Aorta (tissue), 5 donors: ENCODE data around the gene ATP6V0E1. TPM values are rescaled to one million over a fixed set of nuclear protein-coding genes. Genes with fewer than 3 reads are reported as not detected.

ENCODE experiments used
- ATAC-seq: fragments of 200-7000 bp; cut with Tn5 transposase; one replicate; pipeline ENCODE4 v1.9.1; 2022; ENCODE audit warnings: moderate library complexity; ENCODE audit not compliant: low FRiP score
- DNase-seq, 2 donors: peaks; one replicate each; pipeline ENCODE4 v3.0.0-alpha.2; 2020
- H3K27ac ChIP-seq, 2 donors: one replicate each; pipeline ENCODE4 v1.5.1; 2013; ENCODE audit warnings: low read length in 2 of 2, mild to moderate bottlenecking in 2 of 2, moderate library complexity in 2 of 2, control low read depth in 1 of 2, inconsistent platforms in 1 of 2, low read depth in 1 of 2
- H3K27me3 ChIP-seq, 2 donors: one replicate each; pipeline ENCODE4 v1.6.1; 2013; ENCODE audit warnings: control low read depth in 1 of 2, low read length in 1 of 2, mild to moderate bottlenecking in 1 of 2, moderate library complexity in 1 of 2; ENCODE audit not compliant: insufficient read depth in 2 of 2, control insufficient read depth in 1 of 2
- H3K36me3 ChIP-seq, 2 donors: one replicate each; pipeline ENCODE4 v1.6.1; 2013; ENCODE audit warnings: control low read depth in 1 of 2, low read length in 1 of 2, mild to moderate bottlenecking in 1 of 2; ENCODE audit not compliant: insufficient read depth in 2 of 2, control insufficient read depth in 1 of 2
- H3K4me1 ChIP-seq, 2 donors: one replicate each; pipeline ENCODE4 v1.6.1; 2013; ENCODE audit warnings: low read length in 2 of 2, control low read depth in 1 of 2, mild to moderate bottlenecking in 1 of 2, moderate library complexity in 1 of 2; ENCODE audit not compliant: insufficient read depth in 2 of 2, control insufficient read depth in 1 of 2
- H3K4me3 ChIP-seq, 2 donors: one replicate each; pipeline ENCODE4 v1.5.1; 2013; ENCODE audit warnings: low read length in 2 of 2, control low read depth in 1 of 2, mild to moderate bottlenecking in 1 of 2
- H3K9me3 ChIP-seq: one replicate; pipeline ENCODE4 v1.6.1; 2013; ENCODE audit warnings: mild to moderate bottlenecking, low read length; ENCODE audit not compliant: control insufficient read depth
- WGBS, 2 donors: extraction: QIAGEN DNeasy Blood & Tissue Kit; methylation state at CpG; one replicate each; pipeline ENCODE4 v1.1.7; 2013; 5-methylcytosine and 5-hydroxymethylcytosine counted together
- intact Hi-C, 2 donors: fragments of 100-400 bp; cut with DNase I; formaldehyde crosslinking; loops; one replicate each; pipeline versions ENCODE4 v1.14.2 to v1.15.0; 2022
- polyA plus RNA-seq, 2 donors: library from polyadenylated mRNA; stranded (reverse); fragments of 200-250 nt; gene quantifications; one replicate each; pipeline ENCODE4 v1.2.3, GENCODE V29; 2013
- total RNA-seq, 2 donors: library from RNA; stranded (reverse); fragmentation: NEBNext Ultra II Directional; extraction: Animal tissue kit (Norgen Biotek cat#: 25700); gene quantifications; one replicate each; pipeline ENCODE4 v1.2.1, GENCODE V29; 2021
- donor health status: healthy with polysubstance abuse.
- donor health status: Bipolar disorder and iron deficiency.
- donor health status: DM: no; HTN: no; CAD: no.
- donor health status: DM: no; HTN: no; CAD: no.
- donor health status: DM: yes; HTN: yes; CAD: no.

ATP6V0E1 gene
- total and polyA plus RNA-seq, 4 donors = 183 to 268 (median 218) TPM

DNA sequence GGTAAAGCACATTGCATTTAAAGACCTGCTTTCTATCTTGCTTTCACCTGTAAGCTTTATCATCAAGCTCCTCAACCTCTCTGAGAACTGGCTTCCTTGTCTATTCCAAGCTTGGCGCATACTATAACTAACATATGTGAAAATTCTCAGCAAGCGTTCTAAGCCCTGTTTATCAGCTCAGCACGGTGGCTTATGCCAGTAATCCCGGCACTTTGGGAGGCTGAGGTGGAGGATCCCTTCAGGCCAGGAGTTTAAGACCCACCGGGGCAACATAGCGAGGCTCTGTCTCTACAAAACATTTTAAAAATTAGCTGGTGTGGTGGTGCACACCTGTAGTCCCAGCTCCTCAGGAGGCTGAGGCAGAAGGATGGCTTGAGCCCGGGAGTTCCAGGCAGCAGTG lies 1.6 kb upstream of the ATP6V0E1 start:
- H3K4me1 ChIP-seq = peaks cover 0 to 3% of the 10 kb centered on the region in 2 donors
- H3K27me3 ChIP-seq = no peaks in the 10 kb centered on the region
- DNase-seq (no peak), ATAC-seq (no peak)
- WGBS, 2 donors = 91 to 93% methylated on average over 7 of the region's 7 CpGs
- intact Hi-C loops = loop anchor here (2.0 to 10.0 kb wide), 6 partner anchors 75 to 303 kb away; partner anchors contain the start of genes BNIP1 (in 2 of the 2) and CREBRF (in 2 of the 2)
- H3K4me3 ChIP-seq = no peak overlapping the region
- H3K9me3 ChIP-seq = no peaks in the 10 kb centered on the region
- H3K36me3 ChIP-seq = peaks cover 0 to 3% of the 10 kb centered on the region in 2 donors
- H3K27ac ChIP-seq = no peak overlapping the region

DNA sequence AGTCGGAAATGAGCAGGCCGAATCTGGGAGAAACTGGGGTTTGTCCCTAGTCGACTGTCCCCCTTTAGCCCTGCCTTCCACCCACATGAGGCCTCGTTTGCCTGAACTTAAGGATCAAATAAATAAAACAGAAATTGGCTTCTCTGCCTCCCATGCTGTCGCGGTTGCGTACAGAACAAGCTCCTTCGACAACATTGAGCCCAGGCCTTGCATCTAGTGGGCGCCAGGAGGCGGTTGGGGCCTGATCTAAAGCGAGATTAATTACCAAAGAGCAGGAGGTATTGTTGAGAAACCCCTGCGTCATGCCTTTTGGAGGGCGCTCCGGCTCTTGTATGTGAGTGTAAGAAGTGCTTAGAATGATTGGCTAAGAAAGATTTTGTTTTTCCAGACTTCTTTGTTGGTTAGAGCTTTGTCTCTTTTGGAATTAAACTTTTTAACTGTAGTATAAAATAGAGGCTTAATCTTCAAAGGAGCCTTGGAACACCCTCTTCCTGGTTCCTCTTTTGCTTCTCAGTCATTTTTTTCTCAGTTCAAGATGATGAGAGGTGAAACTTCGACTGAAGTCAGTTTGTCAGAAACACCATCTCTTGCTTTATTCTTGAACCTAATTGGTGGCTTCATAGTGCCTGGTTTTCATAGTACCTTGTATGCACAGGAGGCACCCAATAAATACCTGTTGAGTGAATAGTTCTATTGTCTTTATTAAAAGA lies 828 bp downstream of the ATP6V0E1 start:
- 1 to 2% methylated on average over 15 of the region's 15 CpGs for WGBS, 2 donors
- peak; percentile 82 to 87 for DNase-seq

DNA sequence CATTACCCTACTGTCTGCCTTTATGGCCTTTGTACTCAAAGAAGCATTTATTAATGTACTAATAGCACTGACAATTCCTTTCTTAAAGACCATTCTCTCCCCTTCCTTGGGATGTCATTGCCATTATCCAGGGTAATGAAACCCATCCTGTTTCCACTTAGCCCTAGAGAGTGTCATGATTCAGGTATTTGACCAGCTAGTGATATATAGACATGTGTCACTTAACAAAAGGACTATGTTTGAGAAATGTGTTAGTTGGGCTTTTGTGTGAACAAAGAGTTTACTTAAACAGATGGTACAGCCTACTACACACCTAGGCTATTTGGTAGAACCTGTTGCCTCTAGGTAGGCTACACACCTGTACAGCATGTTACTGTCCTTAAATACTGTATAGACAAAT lies 2.0 kb downstream of the ATP6V0E1 start:
- Histone ChIP-seq H3K27ac (no peak overlapping the region), H3K9me3 (no peaks in the 10 kb centered on the region), H3K4me1 (peaks cover 0 to 3% of the 10 kb centered on the region in 2 donors), H3K36me3 (peaks cover 0 to 3% of the 10 kb centered on the region in 2 donors), H3K27me3 (no peaks in the 10 kb centered on the region), H3K4me3 (no peak overlapping the region)
- DNase-seq = no peak
- intact Hi-C loops = loop anchor here (10.0 kb wide), 2 partner anchors 159 to 299 kb away; partner anchors contain the start of gene BNIP1 (in 1 of the 2)
- ATAC-seq = no peak

More for the DNA sequence above, 828 bp downstream of the ATP6V0E1 start:
- Histone ChIP-seq H3K9me3 (no peaks in the 10 kb centered on the region), H3K36me3 (peaks cover 0 to 3% of the 10 kb centered on the region in 2 donors), H3K4me3 (peak overlapping the region; percentile 39 to 72), H3K4me1 (peaks cover 0 to 3% of the 10 kb centered on the region in 2 donors), H3K27me3 (no peaks in the 10 kb centered on the region), H3K27ac (peak overlapping the region; percentile 38 to 48)
- peak; percentile 87 for ATAC-seq
- intact Hi-C loops = loop anchor here (5.0 to 10.0 kb wide), 5 partner anchors 73 to 300 kb away; partner anchors contain the start of genes BNIP1 (in 2 of the 2) and CREBRF (in 1 of the 2)

DNA sequence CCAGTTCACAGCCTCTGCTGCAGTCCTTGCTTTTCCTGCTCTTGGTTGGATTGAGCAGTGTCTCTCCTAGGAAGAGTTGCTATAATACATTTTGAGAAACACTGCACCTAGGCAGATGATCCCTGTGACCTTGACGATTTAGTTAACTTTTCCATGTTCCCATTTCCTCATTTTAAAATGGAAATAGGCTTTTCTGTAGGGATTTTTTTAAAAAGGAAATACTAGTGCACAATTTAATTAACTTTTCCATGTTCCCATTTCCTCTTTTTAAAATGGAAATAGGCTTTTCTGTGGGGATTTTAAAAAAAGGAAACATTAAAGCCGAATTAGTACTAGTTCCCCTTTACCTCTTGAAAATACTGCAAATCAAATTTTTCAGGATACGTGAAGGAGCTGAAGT lies 4.7 kb downstream of the ATP6V0E1 start:
- 76 to 80% methylated on average over 3 of the region's 3 CpGs for WGBS, 2 donors
- peaks cover 0 to 4% of the 10 kb centered on the region in 2 donors for H3K36me3 ChIP-seq
- no peaks in the 10 kb centered on the region for H3K9me3 ChIP-seq
- intact Hi-C loops = loop anchor here (10.0 kb wide), 2 partner anchors 157 to 297 kb away; partner anchors contain the start of gene BNIP1 (in 1 of the 2)
- peaks cover 0 to 3% of the 10 kb centered on the region in 2 donors for H3K4me1 ChIP-seq
- no peak overlapping the region for H3K27ac ChIP-seq
- no peak overlapping the region for H3K4me3 ChIP-seq
- no peaks in the 10 kb centered on the region for H3K27me3 ChIP-seq
- ATAC-seq (no peak), DNase-seq (no peak)

DNA sequence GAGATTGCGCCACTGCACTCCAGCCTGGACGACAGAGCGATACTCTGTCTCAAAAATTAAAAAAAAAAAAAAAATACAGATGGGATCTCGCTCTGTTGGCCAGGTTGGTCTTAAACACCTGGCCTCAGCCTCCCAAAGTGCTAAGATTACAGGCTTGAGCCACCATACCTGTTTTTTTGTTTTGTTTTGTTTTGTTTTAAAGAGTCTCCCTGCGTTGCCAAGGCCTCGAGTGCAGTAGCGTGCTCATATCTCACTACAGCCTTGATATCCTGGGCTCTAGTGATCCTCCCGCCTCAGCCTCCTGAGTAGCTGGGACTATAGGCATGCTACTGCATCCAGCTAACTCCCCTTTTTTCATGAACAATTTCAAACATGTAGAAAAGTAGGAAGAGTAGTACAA lies 7.2 kb downstream of the ATP6V0E1 start:
- intact Hi-C loops = no loop called here
- WGBS, 2 donors = 93 to 96% methylated on average over 8 of the region's 8 CpGs

DNA sequence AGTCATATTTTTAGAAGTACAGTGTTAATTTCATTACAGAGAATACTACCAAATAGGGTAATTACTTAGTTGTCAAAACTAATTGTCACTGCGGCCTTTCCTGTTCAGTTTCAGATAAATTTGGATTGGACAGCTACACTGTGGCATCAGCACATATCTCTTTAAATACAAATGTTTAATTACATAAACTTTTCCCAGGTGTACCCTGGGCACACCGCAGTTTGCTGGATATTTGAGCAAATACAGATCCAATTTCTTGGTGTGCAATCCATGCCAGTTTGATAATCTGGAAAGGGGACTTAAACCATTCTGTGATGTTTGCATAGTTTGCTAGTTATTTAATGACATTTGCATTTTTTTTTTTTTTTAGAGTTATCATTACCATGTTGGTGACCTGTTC lies 10.8 kb downstream of the ATP6V0E1 start:
- no peaks in the 10 kb centered on the region for H3K27me3 ChIP-seq
- H3K36me3 ChIP-seq = peaks cover 0 to 3% of the 10 kb centered on the region in 2 donors
- no peaks in the 10 kb centered on the region for H3K9me3 ChIP-seq
- 94 to 97% methylated on average over 2 of the region's 2 CpGs for WGBS, 2 donors
- no peaks in the 10 kb centered on the region for H3K4me1 ChIP-seq
- intact Hi-C loops = no loop called here
- DNase-seq (no peak), ATAC-seq (no peak)
- H3K4me3 ChIP-seq = no peak overlapping the region
- H3K27ac ChIP-seq = no peak overlapping the region

More for the DNA sequence above, 7.2 kb downstream of the ATP6V0E1 start:
- H3K9me3 ChIP-seq = no peaks in the 10 kb centered on the region
- DNase-seq (no peak), ATAC-seq (no peak)
- H3K4me1 ChIP-seq = no peaks in the 10 kb centered on the region
- H3K27me3 ChIP-seq = no peaks in the 10 kb centered on the region
- H3K4me3 ChIP-seq = no peak overlapping the region
- peaks cover 0 to 6% of the 10 kb centered on the region in 2 donors for H3K36me3 ChIP-seq
- H3K27ac ChIP-seq = no peak overlapping the region

DNA sequence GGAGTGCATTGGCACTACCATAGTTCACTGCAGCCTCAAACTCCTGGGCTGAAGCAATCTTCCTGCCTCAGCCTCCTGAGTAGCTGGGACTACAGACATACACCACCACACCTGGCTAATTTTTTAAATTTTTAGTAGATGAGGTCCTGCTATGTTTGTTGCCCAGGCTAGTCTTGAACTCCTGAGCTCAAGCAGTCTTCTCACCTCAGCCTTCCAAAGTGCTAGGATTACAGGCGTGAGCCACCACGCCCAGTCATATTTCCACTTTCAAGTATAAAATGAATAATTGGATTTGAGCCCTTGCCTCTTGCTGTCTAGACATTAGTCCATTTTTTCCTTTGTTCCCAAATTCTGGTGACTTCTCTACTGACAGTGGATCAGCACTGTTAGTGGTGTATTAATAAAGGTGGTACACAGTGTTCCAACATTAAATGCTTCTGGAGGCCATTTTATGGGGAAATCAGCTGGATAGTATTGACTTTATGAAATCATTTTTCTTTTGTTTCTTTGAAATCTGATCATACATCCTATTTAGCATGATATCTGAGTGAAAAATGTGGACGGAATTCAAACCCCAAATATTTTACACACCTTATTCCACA lies 15.9 kb downstream of the ATP6V0E1 start:
- ATAC-seq (no peak), DNase-seq (no peak)
- peaks cover 0 to 2% of the 10 kb centered on the region in 2 donors for H3K36me3 ChIP-seq
- peak overlapping the region in 1 of 2 donors; percentile 10 for H3K27ac ChIP-seq
- intact Hi-C loops = no loop called here
- 72 to 86% methylated on average over 3 of the region's 3 CpGs for WGBS, 2 donors
- no peaks in the 10 kb centered on the region for H3K27me3 ChIP-seq
- no peaks in the 10 kb centered on the region for H3K9me3 ChIP-seq
- no peaks in the 10 kb centered on the region for H3K4me1 ChIP-seq
- H3K4me3 ChIP-seq = no peak overlapping the region

DNA sequence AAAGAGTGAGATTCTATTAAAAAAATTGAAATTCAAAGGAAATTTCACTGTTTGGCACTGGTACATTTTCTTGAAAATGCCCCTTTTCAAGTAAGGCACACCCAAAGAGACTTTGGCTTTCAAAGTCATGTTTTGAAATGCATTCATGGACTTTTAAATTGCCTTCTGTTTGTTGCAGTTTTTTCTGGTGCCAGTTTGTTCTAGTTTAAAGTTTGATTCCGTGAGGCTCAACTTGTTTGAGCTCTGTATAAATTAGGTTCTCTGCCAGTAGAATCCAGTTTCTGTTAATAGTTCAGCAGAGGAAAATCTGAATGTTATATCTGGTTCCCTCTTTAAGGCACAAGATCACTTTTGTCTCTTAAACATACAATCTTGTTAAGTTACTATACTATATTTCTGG lies 16.4 kb downstream of the ATP6V0E1 start:
- DNase-seq = no peak
- Histone ChIP-seq H3K4me3 (no peak overlapping the region), H3K4me1 (no peaks in the 10 kb centered on the region), H3K36me3 (peaks cover 0 to 2% of the 10 kb centered on the region in 2 donors), H3K9me3 (no peaks in the 10 kb centered on the region), H3K27me3 (no peaks in the 10 kb centered on the region), H3K27ac (no peak overlapping the region)
- intact Hi-C loops = no loop called here
- 0 to 7% methylated on average over 1 of the region's 1 CpG for WGBS, 2 donors
- no peak for ATAC-seq
